ENCODE results near the gene KLF15.

The KLF15 gene

GRCh38 chr3:126357295-126358037 lies at the start of gene KLF15:
Gene KLF15, minus strand, starts transcription at chr3:126357408. Its CDS starts 4,486 bp downstream, at chr3:126352922.
- DNase-seq (ENCODE audit: low read depth in 2 of 2) = peak; percentile 52 to 77

GRCh38 chr3:126406389-126407296 lies 49.4 kb upstream of the KLF15 start:
- no peak for DNase-seq (ENCODE audit: low read depth in 2 of 2)

GRCh38 chr3:126402666-126403302 lies 45.6 kb upstream of the KLF15 start:
- no peak for DNase-seq (ENCODE audit: low read depth in 2 of 2)

GRCh38 chr3:126402178-126402577 lies 45.0 kb upstream of the KLF15 start:
- no peak for DNase-seq (ENCODE audit: low read depth in 2 of 2)

GRCh38 chr3:126401611-126402160 lies 44.5 kb upstream of the KLF15 start:
- no peak for DNase-seq (ENCODE audit: low read depth in 2 of 2)

GRCh38 chr3:126399756-126400155 lies 42.5 kb upstream of the KLF15 start:
- no peak for DNase-seq (ENCODE audit: low read depth in 2 of 2)

GRCh38 chr3:126399351-126399735 lies 42.1 kb upstream of the KLF15 start:
- DNase-seq (ENCODE audit: low read depth in 2 of 2) = no peak

- no peak for DNase-seq (ENCODE audit: low read depth in 2 of 2)
Observed at GRCh38 chr3:126398423-126399350, 41.5 kb upstream of the KLF15 start.

GRCh38 chr3:126397610-126398422 lies 40.6 kb upstream of the KLF15 start:
- no peak for DNase-seq (ENCODE audit: low read depth in 2 of 2)

- no peak for DNase-seq (ENCODE audit: low read depth in 2 of 2)
Observed at GRCh38 chr3:126396536-126396935, 39.3 kb upstream of the KLF15 start.

- DNase-seq (ENCODE audit: low read depth in 2 of 2) = no peak
Observed at GRCh38 chr3:126395846-126396513, 38.8 kb upstream of the KLF15 start.

- no peak for DNase-seq (ENCODE audit: low read depth in 2 of 2)
Observed at GRCh38 chr3:126394977-126395321, 37.7 kb upstream of the KLF15 start.

GRCh38 chr3:126394179-126394976 lies 37.2 kb upstream of the KLF15 start, which contains the start of gene CFAP100:
Gene CFAP100, plus strand, starts transcription at chr3:126394909. Its CDS starts 1,092 bp downstream, at chr3:126396001.
- no peak for DNase-seq (ENCODE audit: low read depth in 2 of 2)

- DNase-seq (ENCODE audit: low read depth in 2 of 2) = no peak
Observed at GRCh38 chr3:126393563-126393962, 36.4 kb upstream of the KLF15 start.

GRCh38 chr3:126392246-126392645 lies 35.0 kb upstream of the KLF15 start:
- no peak for DNase-seq (ENCODE audit: low read depth in 2 of 2)

- no peak for DNase-seq (ENCODE audit: low read depth in 2 of 2)
Observed at GRCh38 chr3:126391631-126392030, 34.4 kb upstream of the KLF15 start.

GRCh38 chr3:126390751-126391150 lies 33.5 kb upstream of the KLF15 start:
- DNase-seq (ENCODE audit: low read depth in 2 of 2) = no peak

- DNase-seq (ENCODE audit: low read depth in 2 of 2) = no peak
Observed at GRCh38 chr3:126390201-126390600, 33.0 kb upstream of the KLF15 start.

- DNase-seq (ENCODE audit: low read depth in 2 of 2) = no peak
Observed at GRCh38 chr3:126389794-126390146, 32.6 kb upstream of the KLF15 start.
